Heart right ventricle (tissue), 16 donors: ENCODE data around the gene CDC42EP2. TPM values are rescaled to one million over a fixed set of nuclear protein-coding genes. Genes with fewer than 3 reads are reported as not detected.
A peak's percentile ranks its signal among the peaks of the same experiment; 100 is the strongest.

ENCODE experiments used
- ATAC-seq, 8 donors: fragments of 200-7000 bp; cut with Tn5 transposase; one replicate each; pipeline ENCODE4 v1.9.1; 2020; ENCODE audit warnings: mild to moderate bottlenecking in 8 of 8, moderate library complexity in 8 of 8, moderate number of reproducible peaks in 1 of 8
- DNase-seq, 2 donors: peaks; one replicate each; pipeline ENCODE4 v3.0.0-alpha.2; 2020
- H3K27ac ChIP-seq, 10 donors: fragments of 200-600 bp; sonication (generic) in 2 of 10; one replicate each; pipeline versions ENCODE4 v1.5.0 to v1.8.0; 2020 to 2022; ENCODE audit warnings: mild to moderate bottlenecking in 3 of 10
- H3K27me3 ChIP-seq, 7 donors: fragments of 200-600 bp; one replicate each; pipeline ENCODE4 v1.8.0; 2021 to 2022; ENCODE audit warnings: mild to moderate bottlenecking in 2 of 7
- H3K36me3 ChIP-seq, 9 donors: fragments of 200-600 bp; sonication (generic) in 1 of 9; one replicate each; pipeline versions ENCODE4 v1.5.0 to v1.8.0; 2020 to 2022; ENCODE audit warnings: mild to moderate bottlenecking in 2 of 9
- H3K4me1 ChIP-seq, 9 donors: fragments of 200-600 bp; sonication (generic) in 1 of 9; one replicate each; pipeline versions ENCODE4 v1.5.0 to v1.8.0; 2020 to 2022; ENCODE audit warnings: mild to moderate bottlenecking in 4 of 9
- H3K4me3 ChIP-seq, 10 donors: fragments of 200-600 bp; sonication (generic) in 2 of 10; one replicate each; pipeline versions ENCODE4 v1.5.0 to v1.8.0; 2020 to 2022; ENCODE audit warnings: mild to moderate bottlenecking in 7 of 10, moderate library complexity in 2 of 10
- H3K9me3 ChIP-seq, 11 donors: fragments of 200-600 bp in 10 of 11; sonication (generic) in 2 of 11; one replicate each; pipeline versions ENCODE4 v1.5.0 to v1.8.0; 2013 to 2022; ENCODE audit warnings: mild to moderate bottlenecking in 2 of 11, control low read depth in 1 of 11, moderate library complexity in 1 of 11
- WGBS, 2 donors: extraction: QIAGEN DNeasy Blood & Tissue Kit; methylation state at CpG; one replicate each; pipeline ENCODE4 v1.1.7; 2013; ENCODE audit warnings: inconsistent platforms in 1 of 2; 5-methylcytosine and 5-hydroxymethylcytosine counted together
- intact Hi-C, 10 donors: fragments of 100-400 bp; cut with DNase I; formaldehyde crosslinking; loops; one replicate each; pipeline versions ENCODE4 v1.11.1 to v1.14.2; 2022
- polyA plus RNA-seq, 2 donors: library from polyadenylated mRNA; stranded (reverse); fragments of 200-250 nt; gene quantifications; one replicate each; pipeline ENCODE4 v1.2.3, GENCODE V29; 2013
- total RNA-seq, 10 donors: library from RNA; stranded (reverse); fragmentation: NEBNext Ultra II Directional in 3 of 10; extraction: Animal tissue kit (Norgen Biotek cat#: 25700) in 3 of 10; gene quantifications; one replicate each; pipeline versions ENCODE4 v1.2.1 to v1.2.4, GENCODE V29; 2021 to 2023
- TF ChIP-seq, protein P1 (sequence below), 9 donors: fragments of 200-600 bp; sonication (generic) in 2 of 9; IDR thresholded peaks; one replicate each; pipeline versions ENCODE4 v1.5.0 to v1.8.0; 2021 to 2022; ENCODE audit warnings: antibody characterized with exemption in 9 of 9, mild to moderate bottlenecking in 5 of 9, moderate library complexity in 1 of 9
- donor health status: Arrhythmogenic right ventricular cardiomyopathy.
- donor health status: ischemic (EF 13 %, LVEDD 7.1; RV severe dilation, severe dysfunction).
- donor health status: healthy with polysubstance abuse.
- donor health status: DM: no; HTN: yes; CAD: no.
- donor health status: DM: no; HTN: no; CAD: no.
- donor health status: ischemic (EF 25% LVEDD 6.9; RV normal size, moderate dysfunction).
- donor health status: ischemic (EF 25% LVEDD 5.7; RV mildly dilated, moderate dysfunction).
- donor health status: healthy.
- donor health status: DM: yes; HTN: yes; CAD: no.
- donor health status: Ischemic cardiomyopathy.
- donor health status: ischemic (EF 35%, LVEDD 5.7; RV mildly dilated, moderate dysfunction).
- donor health status: nonischemic (EF 11% LVEDD 7.7; RV severe dilation, severe dysfunction).
- donor health status: DM: yes; HTN: yes; CAD: no.
- donor health status: PGD.
- donor health status: ischemic (EF 29% LVEDD 5.4; RV normal size, mild dysfunction).
- donor health status: nonischemic (EF 23%, LVEDD 6.1; RV moderate dilation, normal function).

Gene CDC42EP2
- total and polyA plus RNA-seq, 12 donors, result 3.9 to 21.9 (median 9.9) TPM

DNA sequence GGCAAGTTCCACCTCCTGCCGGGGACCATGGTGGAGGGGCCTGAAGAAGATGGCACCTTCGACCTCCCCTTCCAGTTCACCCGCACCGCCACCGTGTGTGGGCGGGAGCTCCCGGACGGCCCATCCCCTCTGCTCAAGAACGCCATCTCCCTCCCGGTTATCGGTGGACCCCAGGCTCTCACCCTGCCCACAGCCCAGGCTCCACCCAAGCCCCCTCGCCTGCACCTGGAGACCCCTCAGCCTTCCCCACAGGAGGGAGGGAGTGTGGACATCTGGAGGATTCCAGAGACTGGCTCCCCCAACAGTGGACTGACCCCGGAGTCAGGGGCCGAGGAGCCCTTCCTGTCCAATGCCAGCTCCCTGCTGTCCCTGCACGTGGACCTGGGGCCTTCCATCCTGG, 6.4 kb downstream of the CDC42EP2 start:
- no peaks in the 10 kb centered on the region for H3K9me3 ChIP-seq
- ATAC-seq (no peak), DNase-seq (no peak)
- TF ChIP-seq, protein P1, sequence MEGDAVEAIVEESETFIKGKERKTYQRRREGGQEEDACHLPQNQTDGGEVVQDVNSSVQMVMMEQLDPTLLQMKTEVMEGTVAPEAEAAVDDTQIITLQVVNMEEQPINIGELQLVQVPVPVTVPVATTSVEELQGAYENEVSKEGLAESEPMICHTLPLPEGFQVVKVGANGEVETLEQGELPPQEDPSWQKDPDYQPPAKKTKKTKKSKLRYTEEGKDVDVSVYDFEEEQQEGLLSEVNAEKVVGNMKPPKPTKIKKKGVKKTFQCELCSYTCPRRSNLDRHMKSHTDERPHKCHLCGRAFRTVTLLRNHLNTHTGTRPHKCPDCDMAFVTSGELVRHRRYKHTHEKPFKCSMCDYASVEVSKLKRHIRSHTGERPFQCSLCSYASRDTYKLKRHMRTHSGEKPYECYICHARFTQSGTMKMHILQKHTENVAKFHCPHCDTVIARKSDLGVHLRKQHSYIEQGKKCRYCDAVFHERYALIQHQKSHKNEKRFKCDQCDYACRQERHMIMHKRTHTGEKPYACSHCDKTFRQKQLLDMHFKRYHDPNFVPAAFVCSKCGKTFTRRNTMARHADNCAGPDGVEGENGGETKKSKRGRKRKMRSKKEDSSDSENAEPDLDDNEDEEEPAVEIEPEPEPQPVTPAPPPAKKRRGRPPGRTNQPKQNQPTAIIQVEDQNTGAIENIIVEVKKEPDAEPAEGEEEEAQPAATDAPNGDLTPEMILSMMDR (IDR thresholded peaks at IDR 0.05), result no peak
- intact Hi-C loops, result no loop called here
- H3K27me3 ChIP-seq, result no peaks in the 10 kb centered on the region
- peaks cover 0 to 41% (median 13%) of the 10 kb centered on the region in 9 donors for H3K36me3 ChIP-seq
- H3K4me3 ChIP-seq, result no peak overlapping the region
- WGBS, 2 donors, result 81 to 82% methylated on average over 14 to 15 of the region's 15 CpGs
- peak overlapping the region in 3 of 10 donors; percentile 1 to 60 (median 48) for H3K27ac ChIP-seq
- H3K4me1 ChIP-seq, result peaks cover 0 to 67% (median 48%) of the 10 kb centered on the region in 9 donors

DNA sequence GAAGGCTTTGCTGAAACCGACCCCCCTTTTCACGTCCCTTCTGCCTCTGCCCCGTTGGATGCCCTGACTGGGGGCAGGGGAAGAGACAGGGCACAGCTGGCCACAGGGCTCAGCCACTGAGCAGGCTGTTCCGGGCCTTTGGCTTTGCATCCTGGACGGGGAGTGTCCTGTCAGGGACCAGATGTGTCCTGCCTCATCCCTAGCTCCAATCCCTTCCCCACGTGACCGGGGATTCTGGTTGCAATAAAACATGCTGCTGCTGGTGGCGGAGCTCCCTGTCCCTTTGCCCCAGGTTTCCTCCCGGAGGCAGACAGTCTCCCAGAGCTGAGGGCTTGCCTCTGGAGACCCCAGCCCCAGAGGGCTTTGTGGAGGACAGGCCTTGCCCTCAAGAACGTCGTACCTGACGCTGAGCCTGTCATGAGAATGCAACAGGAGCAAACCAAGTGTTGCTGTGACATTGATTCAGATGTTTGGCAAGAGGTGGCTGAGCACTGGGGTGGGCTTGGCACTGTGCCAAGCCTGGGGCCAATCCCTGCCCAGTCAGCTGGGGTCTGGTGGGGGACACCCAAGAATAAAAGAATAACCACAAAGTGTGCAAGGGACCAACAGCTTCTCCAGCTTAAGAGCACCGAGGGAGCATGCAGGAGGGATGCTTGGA, 7.3 kb downstream of the CDC42EP2 start:
- Histone ChIP-seq H3K27ac (peak overlapping the region in 4 of 10 donors; percentile 1 to 60 (median 46)), H3K9me3 (no peaks in the 10 kb centered on the region), H3K4me3 (no peak overlapping the region), H3K4me1 (peaks cover 0 to 58% (median 45%) of the 10 kb centered on the region in 9 donors), H3K36me3 (peaks cover 0 to 41% (median 13%) of the 10 kb centered on the region in 9 donors), H3K27me3 (no peaks in the 10 kb centered on the region)
- DNase-seq (no peak), ATAC-seq (peak in 1 of 8 donors; percentile 12)
- TF ChIP-seq, protein P1 (IDR thresholded peaks at IDR 0.05), result no peak
- intact Hi-C loops, result no loop called here
- 55 to 56% methylated on average over 13 of the region's 13 CpGs for WGBS, 2 donors

DNA sequence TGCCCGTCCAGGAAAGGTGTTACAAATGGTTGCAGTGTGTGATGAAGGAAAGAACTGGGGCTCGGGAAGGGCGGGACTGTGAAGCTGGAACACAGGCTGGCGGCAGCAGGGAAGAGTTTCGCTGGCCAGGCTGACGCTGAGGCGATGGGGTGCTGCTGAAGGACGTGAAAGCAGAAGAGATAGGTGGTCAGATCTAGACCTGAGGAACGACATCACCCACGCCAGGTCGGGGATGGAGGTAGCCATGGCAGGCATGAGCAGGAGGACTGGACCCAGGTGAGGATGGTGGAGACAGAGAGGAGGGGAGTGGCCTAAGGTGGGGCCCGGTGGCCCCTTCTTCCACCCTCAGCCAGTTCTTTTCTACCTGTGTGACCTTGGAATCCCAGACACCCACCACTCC, 9.1 kb downstream of the CDC42EP2 start:
- ATAC-seq, result peak in 7 of 8 donors; percentile 5 to 37 (median 19)
- Histone ChIP-seq H3K4me1 (peaks cover 0 to 39% (median 31%) of the 10 kb centered on the region in 9 donors), H3K36me3 (peaks cover 0 to 41% (median 13%) of the 10 kb centered on the region in 9 donors), H3K4me3 (no peak overlapping the region), H3K27ac (no peak overlapping the region), H3K9me3 (no peaks in the 10 kb centered on the region), H3K27me3 (no peaks in the 10 kb centered on the region)
- WGBS, 2 donors, result 65 to 71% methylated on average over 12 of the region's 12 CpGs
- no peak for DNase-seq
- TF ChIP-seq, protein P1 (IDR thresholded peaks at IDR 0.05), result no peak
- intact Hi-C loops, result no loop called here

DNA sequence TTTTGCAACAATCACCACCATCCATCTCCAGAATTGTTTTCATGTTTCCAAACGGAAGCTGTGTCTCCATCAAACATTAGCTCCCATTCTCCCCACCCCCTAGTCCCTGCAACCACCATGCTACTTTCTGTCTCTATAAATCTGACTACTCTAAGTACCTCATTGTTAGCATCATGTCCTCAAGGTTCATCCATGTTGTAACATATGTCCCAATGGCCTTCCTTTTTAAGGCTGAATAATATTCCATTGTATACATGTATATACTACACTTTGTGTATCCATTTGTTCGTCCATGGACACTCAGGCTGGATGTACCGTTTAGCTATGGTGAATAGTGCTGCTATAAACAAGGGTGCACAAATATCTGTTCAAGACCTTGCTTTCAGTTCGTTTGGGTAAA, 10.8 kb downstream of the CDC42EP2 start:
- peaks cover 0 to 37% (median 27%) of the 10 kb centered on the region in 9 donors for H3K4me1 ChIP-seq
- no peak overlapping the region for H3K27ac ChIP-seq
- intact Hi-C loops, result no loop called here
- H3K27me3 ChIP-seq, result no peaks in the 10 kb centered on the region
- no peaks in the 10 kb centered on the region for H3K9me3 ChIP-seq
- TF ChIP-seq, protein P1 (IDR thresholded peaks at IDR 0.05), result no peak
- ATAC-seq, result no peak
- no peak overlapping the region for H3K4me3 ChIP-seq
- peaks cover 0 to 28% (median 13%) of the 10 kb centered on the region in 9 donors for H3K36me3 ChIP-seq
- DNase-seq, result no peak
- WGBS, 2 donors, result 87 to 92% methylated on average over 4 of the region's 4 CpGs
